Left colon (tissue), 2 donors: ENCODE measurements around the gene NELFCD. TPM values are rescaled to one million over a fixed set of nuclear protein-coding genes. Genes with fewer than 3 reads are reported as not detected.

Source experiments
- ATAC-seq: fragments of 200-7000 bp; cut with Tn5 transposase; one replicate; pipeline ENCODE4 v1.9.1; 2020; ENCODE audit warnings: mild to moderate bottlenecking, moderate library complexity
- DNase-seq, 2 donors: peaks; one replicate each; pipeline ENCODE4 v3.0.0-alpha.2; 2020
- intact Hi-C, 2 donors: fragments of 100-400 bp; cut with DNase I in 1 of 2; cut with micrococcal nuclease in 1 of 2; formaldehyde crosslinking; loops; one replicate each; pipeline versions ENCODE4 v1.11.2 to v1.14.0; 2022; cut with DNase I, micrococcal nuclease
- total RNA-seq, 2 donors: library from RNA; stranded (reverse); fragmentation: NEBNext Ultra II Directional; extraction: Animal tissue kit (Norgen Biotek cat#: 25700); gene quantifications; one replicate each; pipeline ENCODE4 v1.2.1, GENCODE V29; 2021
- donor health status: DM: no; HTN: no; CAD: no.
- donor health status: DM: yes; HTN: yes; CAD: no.

NELFCD gene
- total RNA-seq, 2 donors from 2014 or later = 41.2 to 43.5 TPM

DNA sequence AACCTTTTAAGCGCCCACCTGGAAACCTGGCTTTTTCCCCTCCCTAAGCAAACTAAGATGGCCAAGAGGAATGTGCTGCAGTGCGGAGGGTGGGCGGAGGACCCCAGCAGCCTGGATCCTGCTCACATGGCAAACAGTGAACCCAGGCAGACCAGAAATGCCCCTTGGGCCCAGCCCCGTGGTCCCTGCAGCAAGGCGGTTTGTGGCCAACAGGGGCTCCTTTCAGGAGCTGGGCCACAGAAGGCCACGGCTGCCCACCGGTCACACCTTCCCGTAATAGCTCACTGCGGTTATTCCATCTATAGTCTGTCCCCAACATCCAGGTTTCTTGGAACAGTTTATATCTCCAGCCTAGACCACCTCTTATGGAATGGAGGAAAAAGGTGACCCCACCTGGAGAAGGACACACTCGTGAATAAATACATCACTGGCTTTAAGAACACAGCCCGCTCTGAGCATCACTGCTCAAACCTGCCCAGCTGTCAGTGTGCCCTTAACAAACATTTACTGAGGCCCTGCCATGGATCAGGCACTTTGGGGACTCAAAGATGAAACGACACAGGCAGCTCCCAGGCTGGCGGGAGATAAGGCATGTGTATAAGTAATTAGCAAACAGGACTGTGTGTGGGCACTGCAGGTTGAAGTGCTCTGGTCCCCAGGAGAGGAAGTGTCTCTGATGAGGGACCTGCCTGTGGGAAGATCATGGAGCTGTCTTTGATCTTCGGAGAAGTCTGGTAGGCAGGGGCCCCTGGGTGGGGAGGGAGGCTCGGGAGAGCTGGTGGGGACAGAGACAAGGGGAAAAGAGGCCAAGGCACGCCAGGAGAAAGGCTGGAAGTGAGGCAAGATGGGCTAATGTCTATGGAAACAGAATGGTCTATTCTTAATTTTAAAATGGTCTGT lies 35.0 kb downstream of the NELFCD start:
- ATAC-seq = no peak
- intact Hi-C loops = no loop called here
- DNase-seq = no peak

DNA sequence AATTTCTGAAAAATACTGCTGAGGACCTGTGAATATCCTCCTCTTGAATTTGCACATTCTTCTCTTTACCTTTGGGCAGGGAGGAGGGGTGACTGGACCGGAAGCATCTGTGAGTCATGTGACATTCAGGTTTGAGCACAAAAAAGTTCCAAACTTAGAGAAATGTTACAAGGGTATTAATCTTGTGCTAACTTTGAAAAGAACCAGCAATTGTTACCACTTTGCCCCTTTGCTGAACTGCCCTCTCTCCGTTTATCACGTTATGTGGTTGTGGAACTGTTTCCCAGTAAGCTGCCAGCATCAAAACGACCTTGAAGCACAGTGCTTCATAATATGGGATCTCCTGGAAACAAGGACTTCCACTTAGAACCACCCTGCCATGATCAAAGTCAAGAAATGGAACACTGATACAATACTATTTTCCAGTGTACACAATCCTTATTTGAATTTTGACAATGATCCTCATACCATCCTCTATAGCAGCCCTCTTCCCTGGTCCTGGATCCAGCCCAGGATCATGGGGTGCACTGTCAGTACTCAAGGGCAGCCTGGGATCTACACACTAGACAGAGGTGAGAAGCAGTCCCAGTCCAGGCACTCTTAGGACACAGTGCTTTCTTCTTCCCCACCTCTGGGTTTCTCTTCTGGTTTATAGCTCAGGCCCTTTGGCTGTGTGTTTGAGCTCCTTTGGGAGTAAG lies 35.9 kb downstream of the NELFCD start:
- no peak for ATAC-seq
- intact Hi-C loops = no loop called here
- peak in 1 of 2 donors; percentile 1 for DNase-seq

- DNase-seq (no peak), ATAC-seq (no peak)
- intact Hi-C loops = no loop called here
Measured at GRCh38 chr20:59017493-59018231, 36.6 kb downstream of the NELFCD start.

DNA sequence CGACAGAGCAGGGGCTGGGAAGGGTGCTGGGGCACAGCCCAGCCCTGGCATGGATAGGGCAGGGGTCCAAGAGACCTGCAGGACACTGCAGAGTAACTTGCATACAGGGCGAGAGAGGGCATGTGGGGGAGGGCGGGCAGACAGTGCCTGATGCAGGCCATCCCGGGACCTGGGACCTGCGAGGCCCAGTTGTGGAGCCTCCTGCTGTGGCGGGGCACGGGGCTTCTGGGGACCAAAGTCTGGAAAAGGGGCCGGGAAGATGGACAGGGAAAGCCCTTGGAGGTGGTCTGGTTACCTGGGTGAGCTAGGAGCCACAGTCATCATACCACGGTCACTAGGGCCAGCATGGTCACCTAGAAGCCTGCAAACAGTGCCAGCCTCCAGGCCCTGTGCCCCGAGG lies 37.8 kb downstream of the NELFCD start:
- ATAC-seq (no peak), DNase-seq (no peak)
- intact Hi-C loops = no loop called here

DNA sequence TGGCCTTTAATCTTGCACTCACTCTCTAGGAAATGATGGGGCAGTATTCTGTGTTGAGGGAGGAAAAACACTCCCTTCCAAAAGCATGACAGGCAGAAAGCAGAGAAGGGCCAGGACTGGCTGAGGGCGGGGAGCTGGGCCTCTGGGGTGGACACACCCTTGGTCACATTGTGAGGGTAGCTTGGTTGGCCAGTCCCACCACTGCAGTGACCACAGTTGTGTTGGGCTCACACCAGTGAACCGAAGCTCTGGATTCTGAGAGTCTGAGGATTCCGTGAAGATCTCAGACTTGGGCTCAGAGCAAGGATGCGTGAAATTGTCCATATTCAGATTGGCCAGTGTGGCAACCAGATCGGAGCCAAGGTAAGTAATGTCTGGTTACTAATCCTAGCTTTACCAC lies 38.2 kb downstream of the NELFCD start, which contains the start of gene TUBB1:
Gene TUBB1 (plus strand): TSS at position 213 of the 400 bp plus-strand sequence. CDS start 94 bp downstream, at position 307.
- ATAC-seq (no peak), DNase-seq (no peak)
- intact Hi-C loops = no loop called here

- intact Hi-C loops = no loop called here
- ATAC-seq = no peak
Measured at GRCh38 chr20:59020938-59021551, 40.0 kb downstream of the NELFCD start.

GRCh38 chr20:59022754-59023153 lies 41.7 kb downstream of the NELFCD start:
- ATAC-seq (no peak), DNase-seq (no peak)
- intact Hi-C loops = no loop called here

More at GRCh38 chr20:59020938-59021551, 40.0 kb downstream of the NELFCD start:
- no peak for DNase-seq

- DNase-seq (no peak), ATAC-seq (no peak)
- intact Hi-C loops = no loop called here
Measured at GRCh38 chr20:59023616-59024015, 42.6 kb downstream of the NELFCD start.

DNA sequence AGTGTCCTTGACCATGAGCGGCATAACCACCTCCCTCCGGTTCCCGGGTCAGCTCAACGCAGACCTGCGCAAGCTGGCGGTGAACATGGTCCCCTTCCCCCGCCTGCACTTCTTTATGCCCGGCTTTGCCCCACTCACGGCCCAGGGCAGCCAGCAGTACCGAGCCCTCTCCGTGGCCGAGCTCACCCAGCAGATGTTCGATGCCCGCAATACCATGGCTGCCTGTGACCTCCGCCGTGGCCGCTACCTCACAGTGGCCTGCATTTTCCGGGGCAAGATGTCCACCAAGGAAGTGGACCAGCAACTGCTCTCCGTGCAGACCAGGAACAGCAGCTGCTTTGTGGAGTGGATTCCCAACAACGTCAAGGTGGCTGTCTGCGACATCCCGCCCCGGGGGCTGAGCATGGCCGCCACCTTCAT lies 43.1 kb downstream of the NELFCD start:
- DNase-seq (no peak), ATAC-seq (no peak)
- intact Hi-C loops = no loop called here

GRCh38 chr20:59025086-59025485 lies 44.0 kb downstream of the NELFCD start:
- DNase-seq (no peak), ATAC-seq (no peak)
- intact Hi-C loops = no loop called here

GRCh38 chr20:59025511-59025910 lies 44.5 kb downstream of the NELFCD start:
- intact Hi-C loops = no loop called here
- ATAC-seq (no peak), DNase-seq (no peak)

DNA sequence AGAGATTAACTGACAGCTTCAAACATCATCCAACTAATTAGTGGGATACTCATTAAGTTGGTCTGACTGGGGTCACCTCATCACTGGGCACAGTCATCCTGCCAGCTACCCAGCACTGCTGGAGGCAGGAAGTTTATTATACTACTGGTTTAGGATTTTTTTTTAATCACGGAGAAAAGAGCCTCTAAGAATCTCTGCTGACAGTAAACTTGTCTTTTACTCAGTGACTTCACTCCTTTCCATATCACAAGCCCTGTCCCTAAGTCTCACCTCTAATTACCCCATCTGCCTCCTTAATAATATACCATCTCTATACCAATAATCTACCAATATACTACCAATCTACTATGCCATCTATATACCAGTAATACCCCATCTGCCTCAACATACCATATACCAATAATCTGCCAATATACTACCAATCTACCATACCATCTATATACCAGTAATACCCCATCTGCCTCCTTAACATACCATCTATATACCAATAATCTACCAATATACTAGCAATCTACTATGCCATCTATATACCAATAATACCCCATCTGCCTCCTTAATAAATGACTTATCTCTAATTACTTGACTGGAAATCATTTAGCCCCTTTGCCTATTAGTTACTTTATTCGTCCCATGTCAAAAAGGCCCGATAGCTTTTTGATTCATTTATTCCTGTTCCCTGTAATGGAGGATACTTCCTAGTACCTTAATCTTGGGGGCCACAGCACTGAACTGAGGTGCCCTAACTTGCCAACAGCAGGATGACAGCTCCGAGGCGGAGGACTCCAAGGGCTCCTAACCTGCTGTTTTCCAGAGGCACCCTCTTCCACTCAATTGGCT lies 46.1 kb downstream of the NELFCD start:
- DNase-seq (no peak), ATAC-seq (no peak)
- intact Hi-C loops = no loop called here

DNA sequence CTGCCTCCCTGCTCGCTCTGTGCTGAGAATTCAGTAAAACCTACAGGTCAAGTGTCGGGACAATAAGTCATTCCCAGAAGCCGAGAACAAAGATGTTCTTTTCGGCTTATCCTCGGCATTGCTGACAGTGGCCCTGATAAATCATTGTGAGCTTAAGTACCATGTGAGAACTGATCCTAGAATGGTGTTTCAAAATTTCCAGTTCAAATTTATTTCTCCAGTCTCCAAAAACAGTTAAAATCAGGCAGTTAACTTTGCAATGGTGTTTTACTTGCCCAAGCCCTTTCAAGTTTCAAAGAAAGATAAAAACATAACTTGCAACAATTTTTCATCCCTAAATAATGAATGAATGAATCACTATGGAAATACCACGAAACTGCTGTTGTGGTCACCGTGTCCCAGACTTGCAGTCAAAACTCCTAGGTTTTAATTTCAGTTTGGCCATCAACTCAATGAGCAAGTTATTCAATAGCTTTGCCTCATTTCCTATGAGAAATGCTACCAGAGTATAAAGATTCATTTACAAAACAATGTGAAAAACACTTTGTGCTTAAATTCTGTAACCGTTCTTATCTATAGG lies 46.8 kb downstream of the NELFCD start:
- DNase-seq (no peak), ATAC-seq (no peak)
- intact Hi-C loops = no loop called here

- no peak for ATAC-seq
- no peak for DNase-seq
- intact Hi-C loops = no loop called here
Measured at GRCh38 chr20:59028812-59029211, 47.8 kb downstream of the NELFCD start.

- intact Hi-C loops = no loop called here
- DNase-seq (no peak), ATAC-seq (peak; percentile 46)
Measured at GRCh38 chr20:59030911-59031563, 50.0 kb downstream of the NELFCD start.

DNA sequence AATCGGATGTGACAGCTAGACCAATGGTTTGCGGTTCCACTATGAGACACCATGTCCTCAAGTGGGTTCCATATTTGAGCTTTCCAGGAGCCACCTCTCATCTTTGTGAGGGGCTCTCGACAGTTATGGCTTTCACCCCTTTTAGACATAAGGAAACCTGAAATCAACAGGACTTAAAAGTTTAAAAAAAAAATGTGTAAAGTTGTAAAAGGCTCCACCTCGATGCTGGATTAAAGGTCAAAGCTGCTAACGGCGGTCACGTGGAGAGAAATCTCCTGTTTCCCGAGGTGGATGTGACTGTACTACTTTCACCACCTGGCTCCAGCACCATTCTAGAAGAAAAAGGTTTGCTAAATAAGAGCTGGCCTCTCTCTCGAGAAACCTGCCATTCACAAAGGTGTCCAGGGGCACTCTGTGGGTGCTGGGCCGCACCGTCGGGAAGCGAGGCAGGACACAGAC lies 50.5 kb downstream of the NELFCD start:
- intact Hi-C loops = no loop called here
- no peak for DNase-seq
- peak; percentile 62 for ATAC-seq

DNA sequence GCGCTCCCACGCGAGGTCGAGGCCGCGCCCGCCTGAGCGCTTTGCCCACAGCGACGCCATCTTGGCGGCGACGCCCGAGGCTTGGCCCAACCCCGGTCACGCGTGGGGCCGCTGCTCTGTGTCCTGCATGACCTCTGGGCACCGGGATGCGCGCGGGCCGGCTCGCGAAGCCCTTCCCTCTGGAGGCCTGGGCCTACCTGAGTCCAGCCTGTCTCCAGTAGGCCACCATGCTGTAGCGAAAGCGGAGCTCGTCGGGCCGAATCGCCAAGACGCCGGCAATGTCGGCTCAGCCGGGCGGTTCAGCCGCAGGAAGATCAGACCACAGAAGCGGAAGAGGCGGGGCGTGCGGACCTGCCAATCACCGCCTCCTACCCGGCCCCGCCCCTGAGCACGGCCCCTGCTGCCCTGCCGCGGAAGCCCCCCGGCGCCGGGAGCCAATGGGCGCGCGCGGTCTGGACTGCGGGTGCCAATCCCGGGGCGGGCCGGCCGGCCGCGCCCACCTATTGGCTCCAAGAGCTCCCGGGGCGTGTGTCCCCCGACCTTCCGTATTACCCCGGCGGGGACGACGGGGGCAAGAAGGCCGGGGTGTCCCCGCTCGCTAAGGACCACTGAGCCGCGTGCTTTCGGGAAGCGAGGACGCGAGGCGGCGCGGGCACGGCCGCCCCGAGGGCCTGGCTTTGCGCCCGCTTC lies 51.1 kb downstream of the NELFCD start, which contains the start of gene ATP5F1E:
Gene ATP5F1E (minus strand): TSS at position 313 of the 690 bp plus-strand sequence. CDS start 84 bp downstream, at position 229.
- intact Hi-C loops = no loop called here
- DNase-seq = peak; percentile 96 to 98
- ATAC-seq = peak; percentile 95
